Measurements from ENCODE around the gene GMDS. TPM values are rescaled to one million over a fixed set of nuclear protein-coding genes. Genes with fewer than 3 reads are reported as not detected.

Gene GMDS
- total RNA-seq, 2 donors from 2014 or later, result 25.4 to 29.5 TPM

- H3K4me3 ChIP-seq (ENCODE audit: low read length), result no peak overlapping the region
- 91 to 100% methylated on average over 1 to 3 of the region's 3 CpGs for WGBS, 2 experiments (ENCODE audit: insufficient coverage in 1 of 2, insufficient read length in 1 of 2)
- no peaks in the 10 kb centered on the region for H3K36me3 ChIP-seq (ENCODE audit: control insufficient read depth, insufficient read depth, low read length)
- peaks cover 3% of the 10 kb centered on the region for H3K4me1 ChIP-seq (ENCODE audit: control insufficient read depth, insufficient read depth, low read length)
- Mint-ChIP-seq H3K9me3 (peaks cover 1% of the 10 kb centered on the region), H3K4me1 (peaks cover 8% of the 10 kb centered on the region), H3K4me3 (no peak overlapping the region), H3K36me3 (ENCODE audit: low read depth) (no peaks in the 10 kb centered on the region), H3K27ac (no peak overlapping the region), H3K27me3 (ENCODE audit: insufficient read depth) (peaks cover 6% of the 10 kb centered on the region)
- no peak for TF ChIP-seq CTCF (conservative IDR thresholded peaks at IDR 0.05)
- H3K27ac ChIP-seq (ENCODE audit: low read depth, low read length), result no peak overlapping the region
- H3K27me3 ChIP-seq (ENCODE audit: control insufficient read depth, insufficient read depth, low read length, poor library complexity, severe bottlenecking), result peaks cover 15% of the 10 kb centered on the region
- H3K9me3 ChIP-seq (ENCODE audit: control insufficient read depth, low read length), result no peaks in the 10 kb centered on the region
- no peak for DNase-seq
- H3K9ac ChIP-seq (ENCODE audit: extremely low read depth, low read length, poor library complexity, severe bottlenecking), result no peak overlapping the region
Measured at GRCh38 chr6:1712451-1712850, 533.0 kb downstream of the GMDS start.

GRCh38 chr6:1711136-1711535, 534.3 kb downstream of the GMDS start:
- 78 to 100% methylated on average over 1 to 6 of the region's 6 CpGs for WGBS, 2 experiments (ENCODE audit: insufficient coverage in 1 of 2, insufficient read length in 1 of 2)
- no peak for TF ChIP-seq CTCF (conservative IDR thresholded peaks at IDR 0.05)
- H3K9me3 ChIP-seq (ENCODE audit: control insufficient read depth, low read length), result no peaks in the 10 kb centered on the region
- H3K4me1 ChIP-seq (ENCODE audit: control insufficient read depth, insufficient read depth, low read length), result peaks cover 3% of the 10 kb centered on the region
- H3K4me3 ChIP-seq (ENCODE audit: low read length), result no peak overlapping the region
- no peaks in the 10 kb centered on the region for H3K36me3 Mint-ChIP-seq (ENCODE audit: low read depth)
- no peaks in the 10 kb centered on the region for H3K36me3 ChIP-seq (ENCODE audit: control insufficient read depth, insufficient read depth, low read length)
- DNase-seq, result no peak
- H3K9me3 Mint-ChIP-seq, result peaks cover 1% of the 10 kb centered on the region
- no peak overlapping the region for H3K27ac Mint-ChIP-seq
- H3K27me3 ChIP-seq (ENCODE audit: control insufficient read depth, insufficient read depth, low read length, poor library complexity, severe bottlenecking), result peaks cover 15% of the 10 kb centered on the region
- H3K27ac ChIP-seq (ENCODE audit: low read depth, low read length), result no peak overlapping the region
- H3K4me3 Mint-ChIP-seq, result no peak overlapping the region
- no peak overlapping the region for H3K9ac ChIP-seq (ENCODE audit: extremely low read depth, low read length, poor library complexity, severe bottlenecking)
- peaks cover 6% of the 10 kb centered on the region for H3K27me3 Mint-ChIP-seq (ENCODE audit: insufficient read depth)
- H3K4me1 Mint-ChIP-seq, result peaks cover 3% of the 10 kb centered on the region

- TF ChIP-seq CTCF (conservative IDR thresholded peaks at IDR 0.05), result no peak
- Mint-ChIP-seq H3K4me3 (no peak overlapping the region), H3K27me3 (ENCODE audit: insufficient read depth) (peaks cover 6% of the 10 kb centered on the region), H3K27ac (no peak overlapping the region), H3K9me3 (peaks cover 1% of the 10 kb centered on the region), H3K36me3 (ENCODE audit: low read depth) (no peaks in the 10 kb centered on the region), H3K4me1 (peaks cover 3% of the 10 kb centered on the region)
- DNase-seq, result no peak
- H3K36me3 ChIP-seq (ENCODE audit: control insufficient read depth, insufficient read depth, low read length), result no peaks in the 10 kb centered on the region
- peaks cover 15% of the 10 kb centered on the region for H3K27me3 ChIP-seq (ENCODE audit: control insufficient read depth, insufficient read depth, low read length, poor library complexity, severe bottlenecking)
- peaks cover 3% of the 10 kb centered on the region for H3K4me1 ChIP-seq (ENCODE audit: control insufficient read depth, insufficient read depth, low read length)
- H3K9ac ChIP-seq (ENCODE audit: extremely low read depth, low read length, poor library complexity, severe bottlenecking), result no peak overlapping the region
- no peak overlapping the region for H3K27ac ChIP-seq (ENCODE audit: low read depth, low read length)
- H3K9me3 ChIP-seq (ENCODE audit: control insufficient read depth, low read length), result no peaks in the 10 kb centered on the region
- WGBS, 2 experiments (ENCODE audit: insufficient coverage in 1 of 2, insufficient read length in 1 of 2), result 94 to 95% methylated on average over 8 of the region's 8 CpGs
- H3K4me3 ChIP-seq (ENCODE audit: low read length), result no peak overlapping the region
Measured at GRCh38 chr6:1709234-1709641, 536.2 kb downstream of the GMDS start.

Data from endodermal cell (in vitro differentiated cells).